ENCODE measurements around the gene STAC.
"Not testable (repeated sequence)": the region's sequence is repeated elsewhere in the genome, so short reads cannot be mapped to it uniquely, and the experiment has no call there.

- not testable (repeated sequence) for TF ChIP-seq CTCF (conservative IDR thresholded peaks at IDR 0.05; ENCODE audit: low read depth, low read length); EZH2 (IDR thresholded peaks at IDR 0.05; ENCODE audit: borderline replicate concordance, low read depth, low read length, poor library complexity, severe bottlenecking)
These were observed 91.7 kb downstream of the STAC start for GRCh38 chr3:36472045-36472444.

Measured in A673 (cell line).